H1 (cell line): ENCODE data around the gene ROM1. TPM values are rescaled to one million over a fixed set of nuclear protein-coding genes. Genes with fewer than 3 reads are reported as not detected.

Experiments
- CTCF ChIA-PET: fragments of 300-600 bp; sonication (Branson Sonifier 250); formaldehyde crosslinking; loops from one replicate; lab custom pipeline; 2021; ENCODE audit not compliant: partially characterized antibody; lab: Charles Lee
- POLR2A ChIA-PET: fragments of 300-600 bp; sonication (Branson Sonifier 250); formaldehyde crosslinking; loops from one replicate; lab custom pipeline; 2021; ENCODE audit warnings: inconsistent platforms; ENCODE audit not compliant: partially characterized antibody; lab: Charles Lee
- DNase-seq, 2 experiments: peaks; one replicate each; pipeline versions ENCODE4 v3.0.0 to v3.0.0-alpha.2; 2010 to 2022; ENCODE audit warnings: low spot score in 2 of 2, low read depth in 1 of 2, mixed read lengths in 1 of 2
- FAIRE-seq: peaks from 2 replicates; lab custom pipeline; 2011; peaks lifted over from hg19 to GRCh38; lab: Jason Lieb, UNC
- H2AFZ ChIP-seq: 2 replicates; pipeline ENCODE4 v1.8.1; 2012; ENCODE audit warnings: low read length, inconsistent platforms
- H2AK5ac ChIP-seq: 2 replicates; pipeline ENCODE4 v1.6.1; 2013; ENCODE audit warnings: low read depth, low read length
- H2BK120ac ChIP-seq: replicated peaks from 2 replicates; pipeline ENCODE3; 2013; ENCODE audit warnings: low read depth, low read length, inconsistent platforms
- H2BK12ac ChIP-seq: 2 replicates; pipeline ENCODE4 v1.6.1; 2013; ENCODE audit warnings: low read depth, low read length
- H2BK15ac ChIP-seq: 2 replicates; pipeline ENCODE4 v1.6.1; 2013; ENCODE audit warnings: low read length
- H2BK20ac ChIP-seq: 2 replicates; pipeline ENCODE4 v1.6.1; 2013; ENCODE audit warnings: low read length
- H2BK5ac ChIP-seq: 2 replicates; pipeline ENCODE4 v1.6.1; 2013; ENCODE audit warnings: low read depth, low read length
- H3K14ac ChIP-seq: 2 replicates; pipeline ENCODE4 v1.6.1; 2013; ENCODE audit warnings: inconsistent platforms; ENCODE audit not compliant: insufficient read length
- H3K18ac ChIP-seq: 2 replicates; pipeline ENCODE4 v1.6.1; 2013; ENCODE audit warnings: low read length; ENCODE audit errors: extremely low read depth
- H3K23ac ChIP-seq: 2 replicates; pipeline ENCODE4 v1.6.1; 2013; ENCODE audit warnings: inconsistent platforms; ENCODE audit not compliant: insufficient read length
- H3K23me2 ChIP-seq: 2 replicates; pipeline ENCODE4 v1.6.1; 2013; ENCODE audit warnings: low read depth, low read length
- H3K27ac ChIP-seq: 2 replicates; pipeline ENCODE4 v1.6.1; 2011; ENCODE audit warnings: low read depth, low read length, inconsistent platforms
- H3K27me3 ChIP-seq, 4 experiments: replicated peaks in 1 of 4; 1 replicate in 1 of 4; 2 replicates in 3 of 4; pipeline versions ENCODE4 v1.6.1 to v1.8.1; 2011 to 2013; ENCODE audit warnings: low read length in 3 of 4, mild to moderate bottlenecking in 3 of 4, inconsistent platforms in 2 of 4, mixed read lengths in 2 of 4, moderate library complexity in 1 of 4; ENCODE audit not compliant: control insufficient read depth in 3 of 4, insufficient read depth in 3 of 4; ENCODE audit errors: extremely low read depth in 1 of 4
- H3K36me3 ChIP-seq, 4 experiments: 2 replicates each; pipeline versions ENCODE4 v1.6.1 to v1.8.1; 2011 to 2013; ENCODE audit warnings: mild to moderate bottlenecking in 4 of 4, low read length in 3 of 4, moderate library complexity in 2 of 4, control low read depth in 1 of 4, inconsistent platforms in 1 of 4; ENCODE audit not compliant: insufficient read depth in 4 of 4, control insufficient read depth in 2 of 4
- H3K4ac ChIP-seq: replicated peaks from 2 replicates; pipeline ENCODE3; 2013; ENCODE audit warnings: low read length, low read depth, mixed read lengths, inconsistent platforms; ENCODE audit not compliant: insufficient read length
- H3K4me1 ChIP-seq, 4 experiments: replicated peaks in 1 of 4; 1 replicate in 1 of 4; 2 replicates in 3 of 4; pipeline versions ENCODE4 v1.6.1 to v1.8.1; 2011 to 2013; ENCODE audit warnings: low read length in 3 of 4, inconsistent platforms in 2 of 4, mixed read lengths in 1 of 4; ENCODE audit not compliant: insufficient read depth in 4 of 4, control insufficient read depth in 3 of 4
- H3K4me2 ChIP-seq, 2 experiments: 2 replicates each; pipeline versions ENCODE4 v1.6.1 to v1.8.1; 2011 to 2013; ENCODE audit warnings: low read depth in 2 of 2, low read length in 2 of 2, control low read depth in 1 of 2, inconsistent platforms in 1 of 2, mild to moderate bottlenecking in 1 of 2; ENCODE audit not compliant: insufficient read depth in 1 of 2
- H3K4me3 ChIP-seq, 4 experiments: fragments of 200-600, 300-600 bp in 1 of 4; sonication (generic), shearing (Covaris generic), sonication (Bioruptor Twin) in 1 of 4; 2 replicates each; pipeline versions ENCODE4 v1.5.1 to v1.8.1; 2011 to 2016; ENCODE audit warnings: low read length in 4 of 4, low read depth in 3 of 4, control low read depth in 2 of 4, inconsistent platforms in 2 of 4, mild to moderate bottlenecking in 2 of 4, mixed read lengths in 1 of 4, moderate library complexity in 1 of 4; ENCODE audit not compliant: insufficient read depth in 2 of 4; ENCODE audit errors: extremely low read depth in 1 of 4
- H3K56ac ChIP-seq: replicated peaks from 2 replicates; pipeline ENCODE3; 2013; ENCODE audit warnings: low read depth, mild to moderate bottlenecking, mixed read lengths, low read length, inconsistent platforms; ENCODE audit not compliant: insufficient read length
- H3K79me1 ChIP-seq: 2 replicates; pipeline ENCODE4 v1.6.1; 2013; ENCODE audit warnings: low read depth, low read length, control low read depth
- H3K79me2 ChIP-seq, 2 experiments: 2 replicates each; pipeline versions ENCODE4 v1.6.1 to v1.8.1; 2012 to 2013; ENCODE audit warnings: low read length in 2 of 2, mild to moderate bottlenecking in 2 of 2, inconsistent platforms in 1 of 2; ENCODE audit not compliant: insufficient read depth in 2 of 2, control insufficient read depth in 1 of 2
- H3K9ac ChIP-seq, 4 experiments: replicated peaks in 1 of 4; 1 replicate in 1 of 4; 2 replicates in 3 of 4; pipeline versions ENCODE4 v1.6.1 to v1.8.1; 2011 to 2013; ENCODE audit warnings: low read depth in 3 of 4, low read length in 3 of 4, control low read depth in 2 of 4, mild to moderate bottlenecking in 2 of 4, moderate library complexity in 2 of 4, inconsistent platforms in 1 of 4; ENCODE audit errors: extremely low read depth in 1 of 4
- H3K9me3 ChIP-seq, 2 experiments: 2 replicates each; pipeline versions ENCODE4 v1.6.1 to v1.8.1; 2012 to 2013; ENCODE audit warnings: mild to moderate bottlenecking in 2 of 2, moderate library complexity in 2 of 2, control low read depth in 1 of 2, inconsistent platforms in 1 of 2, low read depth in 1 of 2, low read length in 1 of 2, mixed read lengths in 1 of 2; ENCODE audit not compliant: insufficient read depth in 2 of 2
- H4K20me1 ChIP-seq, 2 experiments: replicated peaks in 1 of 2; 2 replicates each; pipeline versions ENCODE3 to v1.8.1; 2011 to 2013; ENCODE audit warnings: inconsistent platforms in 2 of 2, low read length in 2 of 2, mild to moderate bottlenecking in 1 of 2; ENCODE audit not compliant: insufficient read depth in 2 of 2, control insufficient read depth in 1 of 2
- H4K5ac ChIP-seq: 2 replicates; pipeline ENCODE4 v1.6.1; 2013; ENCODE audit warnings: low read length, low read depth, mixed read lengths, inconsistent platforms; ENCODE audit not compliant: insufficient read length
- H4K8ac ChIP-seq: 2 replicates; pipeline ENCODE4 v1.8.0; 2013; ENCODE audit warnings: mild to moderate bottlenecking, moderate library complexity, low read length, inconsistent platforms; ENCODE audit not compliant: insufficient read depth; ENCODE audit errors: extremely low read depth
- H4K91ac ChIP-seq: replicated peaks from 2 replicates; pipeline ENCODE3; 2013; ENCODE audit warnings: low read length, mixed read lengths, inconsistent platforms; ENCODE audit not compliant: insufficient read length
- BCL11A ChIP-seq, 2 experiments: IDR thresholded peaks; one replicate each; pipeline ENCODE4 v1.6.1; 2011; ENCODE audit warnings: low read depth in 2 of 2, low read length in 2 of 2, mild to moderate bottlenecking in 2 of 2
- CBX5 ChIP-seq: fragments of 300-800, 300-1000 bp; sonication (generic); IDR thresholded peaks from 2 replicates; pipeline ENCODE4 v1.7.1; 2016; ENCODE audit warnings: antibody characterized with exemption, low read length, low read depth
- CHD1 ChIP-seq: IDR thresholded peaks from 2 replicates; pipeline ENCODE4 v1.6.1; 2012; ENCODE audit warnings: low read depth, low read length, improper control_type of control experiment
- CREB1 ChIP-seq: IDR thresholded peaks from 2 replicates; pipeline ENCODE4 v1.6.1; 2012; ENCODE audit warnings: inconsistent platforms
- JUND ChIP-seq: IDR thresholded peaks from 2 replicates; pipeline ENCODE4 v1.6.1; 2011; ENCODE audit warnings: mild to moderate bottlenecking, improper control_type of control experiment, low read length
- SRF ChIP-seq: IDR thresholded peaks from 2 replicates; pipeline ENCODE4 v1.6.1; 2011; ENCODE audit warnings: mild to moderate bottlenecking, low read depth, low read length, moderate library complexity
- SUZ12 ChIP-seq: fragments of 200-600 bp; sonication (generic); IDR thresholded peaks from 2 replicates; pipeline ENCODE4 v1.6.1; 2012; ENCODE audit warnings: mild to moderate bottlenecking, inconsistent platforms, low read length, moderate library complexity, mixed read lengths
- TBP ChIP-seq: IDR thresholded peaks from 2 replicates; pipeline ENCODE4 v1.6.1; 2011; ENCODE audit warnings: low read depth, low read length, improper control_type of control experiment
- WGBS, 2 experiments: shearing (Covaris generic) in 1 of 2; methylation state at CpG; one replicate each; pipeline versions ENCODE4 v1.1.6 to v1.1.7; 2013 to 2015; ENCODE audit warnings: low lambda C conversion rate in 2 of 2, mixed read lengths in 2 of 2, inconsistent platforms in 1 of 2, low coverage in 1 of 2, missing lambda C conversion rate in 1 of 2; ENCODE audit not compliant: insufficient replicate concordance in 2 of 2, insufficient coverage in 1 of 2, insufficient read length in 1 of 2; ENCODE audit errors: extremely low coverage in 1 of 2, missing lambda C conversion rate in 1 of 2; 5-methylcytosine and 5-hydroxymethylcytosine counted together
- polyA plus RNA-seq, 7 experiments: library from polyadenylated mRNA; depleted of rRNA in 3 of 7; stranded (reverse) in 5 of 7; unstranded in 2 of 7; fragments of >200 nt in 5 of 7; fragments of 200-250 nt in 2 of 7; gene quantifications; 1 replicate in 5 of 7; 2 replicates in 1 of 7; 4 replicates in 1 of 7; pipeline versions ENCODE4 v1.2.1 to v1.2.3, GENCODE V29; 2011 to 2013; ENCODE audit warnings: missing spikeins in 2 of 7, mixed read lengths in 2 of 7
- total RNA-seq: library from RNA; stranded (reverse); fragmentation: NEBNext Ultra II Directional; extraction: Animal tissue kit (Norgen Biotek cat#: 25700); gene quantifications from 2 replicates; pipeline ENCODE4 v1.2.1, GENCODE V29; 2021
- TF ChIP-seq, protein P1 (sequence below): IDR thresholded peaks from 2 replicates; pipeline ENCODE4 v1.6.1; 2012; ENCODE audit warnings: low read length, inconsistent platforms
- TF ChIP-seq, protein P2 (sequence below): IDR thresholded peaks from 2 replicates; pipeline ENCODE4 v1.6.1; 2011; ENCODE audit warnings: low read length, improper control_type of control experiment

The ROM1 gene
- total and polyA plus RNA-seq, 2 of the 8 experiments (the other 6 are each of a cell fraction or from before 2014, with no cell fraction given), result 0.86 to 2.2 TPM

DNA sequence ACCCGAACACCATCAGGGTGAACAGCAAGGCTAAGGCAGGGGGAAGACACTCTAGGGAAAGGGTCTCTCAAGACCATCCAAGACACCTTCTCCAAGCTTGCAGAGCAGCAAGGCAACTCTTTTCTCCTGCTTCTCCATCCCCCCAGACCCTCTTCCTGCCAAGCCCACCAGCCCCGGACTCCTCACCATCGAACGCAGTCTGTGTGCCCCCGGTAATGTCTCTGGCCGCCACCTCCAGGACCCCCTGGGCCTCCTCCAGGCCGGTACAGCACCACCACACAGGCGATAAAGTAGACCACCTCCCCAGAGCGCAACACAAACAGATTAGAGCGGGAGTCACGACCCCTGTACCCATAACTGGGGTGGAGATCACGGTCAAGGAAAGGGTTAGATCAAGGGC, 4.3 kb upstream of the ROM1 start:
- H4K5ac ChIP-seq, result no peak overlapping the region
- H3K4me2 ChIP-seq, result no peak overlapping the region
- H2BK20ac ChIP-seq, result no peak overlapping the region
- no peak overlapping the region for H2BK12ac ChIP-seq
- H2BK120ac ChIP-seq, result no peak overlapping the region
- no peak overlapping the region for H3K56ac ChIP-seq
- no peak overlapping the region for H3K4me3 ChIP-seq
- DNase-seq (no peak), FAIRE-seq (no peak)
- no peak overlapping the region for H4K91ac ChIP-seq
- peaks cover 9% of the 10 kb centered on the region; the same call in 1 of the 2 replicates for H3K23me2 ChIP-seq
- CTCF ChIA-PET, result interaction anchor here (1.2 to 10.2 kb wide), 3 partner anchors 12 to 57 kb away, joined by 5 to 97 read pairs (median 25); partner anchors contain the start of genes B3GAT3 and TUT1
- H2AFZ ChIP-seq, result no peak overlapping the region
- WGBS, 2 experiments, result 94% methylated on average over 12 of the region's 12 CpGs; no CpG with 5 or more reads in 1 of the 2 experiments
- no peak overlapping the region for H2BK15ac ChIP-seq
- H3K9me3 ChIP-seq, result no peaks in the 10 kb centered on the region
- no peak overlapping the region for H2BK5ac ChIP-seq
- POLR2A ChIA-PET, result interaction anchor here (1.1 to 15.8 kb wide), 11 partner anchors 12 to 244 kb away, joined by 3 to 235 read pairs (median 5); partner anchors contain the start of genes B3GAT3, C11orf98, CSKMT and MTA2
- peaks cover 0 to 5% (median 4%) of the 10 kb centered on the region in 4 experiments; a peak in 6 of 7 replicates for H3K27me3 ChIP-seq
- no peak overlapping the region for H3K14ac ChIP-seq
- no peak overlapping the region for H3K9ac ChIP-seq
- peak overlapping the region; percentile 5; the same call in 1 of the 2 replicates for H2AK5ac ChIP-seq
- H3K23ac ChIP-seq, result no peak overlapping the region
- peaks cover 0 to 2% of the 10 kb centered on the region in 2 experiments for H4K20me1 ChIP-seq
- H3K79me1 ChIP-seq, result no peaks in the 10 kb centered on the region
- no peaks in the 10 kb centered on the region; a peak in 2 of 8 replicates for H3K36me3 ChIP-seq
- H3K79me2 ChIP-seq, result no peaks in the 10 kb centered on the region
- no peak overlapping the region for H4K8ac ChIP-seq
- H3K4me1 ChIP-seq, result peaks cover 3 to 28% (median 15%) of the 10 kb centered on the region in 4 experiments
- no peak overlapping the region for H3K18ac ChIP-seq
- H3K27ac ChIP-seq, result no peak overlapping the region
- H3K4ac ChIP-seq, result no peak overlapping the region
- TF ChIP-seq CHD1 (no peak), SRF (no peak), TBP (no peak), JUND (no peak), CBX5 (no peak), CREB1 (no peak), BCL11A (IDR thresholded peaks at IDR 0.05; ENCODE audit: low read depth in 2 of 2, low read length in 2 of 2) (no peak), SUZ12 (no peak)
- TF ChIP-seq, protein P1, sequence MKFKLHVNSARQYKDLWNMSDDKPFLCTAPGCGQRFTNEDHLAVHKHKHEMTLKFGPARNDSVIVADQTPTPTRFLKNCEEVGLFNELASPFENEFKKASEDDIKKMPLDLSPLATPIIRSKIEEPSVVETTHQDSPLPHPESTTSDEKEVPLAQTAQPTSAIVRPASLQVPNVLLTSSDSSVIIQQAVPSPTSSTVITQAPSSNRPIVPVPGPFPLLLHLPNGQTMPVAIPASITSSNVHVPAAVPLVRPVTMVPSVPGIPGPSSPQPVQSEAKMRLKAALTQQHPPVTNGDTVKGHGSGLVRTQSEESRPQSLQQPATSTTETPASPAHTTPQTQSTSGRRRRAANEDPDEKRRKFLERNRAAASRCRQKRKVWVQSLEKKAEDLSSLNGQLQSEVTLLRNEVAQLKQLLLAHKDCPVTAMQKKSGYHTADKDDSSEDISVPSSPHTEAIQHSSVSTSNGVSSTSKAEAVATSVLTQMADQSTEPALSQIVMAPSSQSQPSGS, result no peak
- TF ChIP-seq, protein P2, sequence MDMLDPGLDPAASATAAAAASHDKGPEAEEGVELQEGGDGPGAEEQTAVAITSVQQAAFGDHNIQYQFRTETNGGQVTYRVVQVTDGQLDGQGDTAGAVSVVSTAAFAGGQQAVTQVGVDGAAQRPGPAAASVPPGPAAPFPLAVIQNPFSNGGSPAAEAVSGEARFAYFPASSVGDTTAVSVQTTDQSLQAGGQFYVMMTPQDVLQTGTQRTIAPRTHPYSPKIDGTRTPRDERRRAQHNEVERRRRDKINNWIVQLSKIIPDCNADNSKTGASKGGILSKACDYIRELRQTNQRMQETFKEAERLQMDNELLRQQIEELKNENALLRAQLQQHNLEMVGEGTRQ, result no peak
